Natural killer cell (primary cell): Measurements from ENCODE around the gene TPM1. TPM values are rescaled to one million over a fixed set of nuclear protein-coding genes. Genes with fewer than 3 reads are reported as not detected.

Experiments used
- ATAC-seq, 3 donors: fragments of 150-1000 bp in 2 of 3; fragments of 200-7000 bp in 1 of 3; cut with Tn5 transposase; 1 replicate in 1 of 3; 2 replicates in 2 of 3; pipeline ENCODE4 v1.10.0; 2021; ENCODE audit warnings: mild to moderate bottlenecking in 2 of 3, moderate library complexity in 2 of 3
- DNase-seq, 2 donors: peaks; one replicate each; pipeline versions ENCODE4 v3.0.0 to v3.0.0-alpha.2; 2013 to 2021; ENCODE audit warnings: mixed read lengths in 1 of 2
- H3K27ac ChIP-seq: one replicate; pipeline ENCODE4 v1.5.1; 2013; ENCODE audit warnings: mild to moderate bottlenecking, low read length
- H3K27me3 ChIP-seq: one replicate; pipeline ENCODE4 v1.6.1; 2013; ENCODE audit warnings: low read length; ENCODE audit not compliant: control insufficient read depth, insufficient read depth
- H3K36me3 ChIP-seq: one replicate; pipeline ENCODE4 v1.6.1; 2013; ENCODE audit warnings: low read length; ENCODE audit not compliant: control insufficient read depth, insufficient read depth
- H3K4me1 ChIP-seq: one replicate; pipeline ENCODE4 v1.6.1; 2013; ENCODE audit warnings: low read length; ENCODE audit not compliant: control insufficient read depth, insufficient read depth
- H3K4me3 ChIP-seq: one replicate; pipeline ENCODE4 v1.5.1; 2013; ENCODE audit warnings: low read length
- H3K9me3 ChIP-seq: one replicate; pipeline ENCODE4 v1.6.1; 2013; ENCODE audit warnings: low read length; ENCODE audit not compliant: control insufficient read depth, insufficient read depth
- H3K27ac Mint-ChIP-seq, 2 donors: one replicate each; pipeline ENCODE4 v1.8.0; 2022; ENCODE audit warnings: mild to moderate bottlenecking in 2 of 2, mixed read lengths in 2 of 2, moderate library complexity in 1 of 2
- H3K27me3 Mint-ChIP-seq, 2 donors: one replicate each; pipeline ENCODE4 v1.8.0; 2022; ENCODE audit warnings: low read depth in 2 of 2, mixed read lengths in 2 of 2
- H3K36me3 Mint-ChIP-seq: one replicate; pipeline ENCODE4 v1.8.0; 2022; ENCODE audit warnings: mixed read lengths
- H3K4me1 Mint-ChIP-seq, 2 donors: one replicate each; pipeline ENCODE4 v1.8.0; 2022; ENCODE audit warnings: mixed read lengths in 2 of 2
- H3K4me3 Mint-ChIP-seq: one replicate; pipeline ENCODE4 v1.8.0; 2022; ENCODE audit warnings: mild to moderate bottlenecking, moderate library complexity, mixed read lengths
- H3K9me3 Mint-ChIP-seq, 2 donors: one replicate each; pipeline ENCODE4 v1.8.0; 2022; ENCODE audit warnings: mixed read lengths in 2 of 2
- CTCF ChIP-seq: fragments of 200-600 bp; IDR thresholded peaks from one replicate; pipeline ENCODE4 v1.8.0; 2022; ENCODE audit warnings: antibody characterized with exemption
- WGBS: methylation state at CpG from one replicate; pipeline ENCODE4 v1.1.7; 2013; ENCODE audit warnings: missing lambda C conversion rate; ENCODE audit not compliant: insufficient coverage; 5-methylcytosine and 5-hydroxymethylcytosine counted together
- intact Hi-C: fragments of 100-400 bp; cut with micrococcal nuclease; formaldehyde crosslinking; loops from one replicate; pipeline ENCODE4 v1.14.2; 2022
- total RNA-seq, 4 donors: library from RNA; stranded (reverse); fragments of 120-200 nt in 1 of 4; gene quantifications; one replicate each; pipeline versions ENCODE4 v1.2.3 to v1.2.4, GENCODE V29; 2013 to 2022

Gene TPM1
- total RNA-seq, 3 donors from 2014 or later (not counting 1 experiment from before 2014, with no cell fraction given) = 21.5 to 33.0 (median 25.6) TPM

GRCh38 chr15:63089260-63090043, 46.9 kb downstream of the TPM1 start:
- Mint-ChIP-seq H3K36me3 (no peaks in the 10 kb centered on the region), H3K9me3 (no peaks in the 10 kb centered on the region), H3K27me3 (peaks cover 0 to 5% of the 10 kb centered on the region in 2 donors), H3K4me3 (no peak overlapping the region), H3K4me1 (peaks cover 0 to 7% of the 10 kb centered on the region in 2 donors), H3K27ac (no peak overlapping the region)
- Histone ChIP-seq H3K27me3 (peaks cover 3% of the 10 kb centered on the region), H3K4me3 (no peak overlapping the region), H3K36me3 (no peaks in the 10 kb centered on the region), H3K9me3 (no peaks in the 10 kb centered on the region), H3K4me1 (no peaks in the 10 kb centered on the region), H3K27ac (no peak overlapping the region)
- ATAC-seq (no peak), DNase-seq (no peak)
- intact Hi-C loops = no loop called here
- 80% methylated on average over 5 of the region's 6 CpGs for WGBS
- TF ChIP-seq CTCF = no peak

- no peak for TF ChIP-seq CTCF
- DNase-seq (no peak), ATAC-seq (no peak)
- Histone ChIP-seq H3K4me1 (no peaks in the 10 kb centered on the region), H3K27ac (no peak overlapping the region), H3K4me3 (no peak overlapping the region), H3K9me3 (no peaks in the 10 kb centered on the region), H3K36me3 (no peaks in the 10 kb centered on the region), H3K27me3 (peaks cover 3% of the 10 kb centered on the region)
- peaks cover 0 to 7% of the 10 kb centered on the region in 2 donors for H3K4me1 Mint-ChIP-seq
- H3K27me3 Mint-ChIP-seq = peaks cover 0 to 5% of the 10 kb centered on the region in 2 donors
- H3K4me3 Mint-ChIP-seq = no peak overlapping the region
- no peaks in the 10 kb centered on the region for H3K9me3 Mint-ChIP-seq
- H3K36me3 Mint-ChIP-seq = no peaks in the 10 kb centered on the region
- H3K27ac Mint-ChIP-seq = no peak overlapping the region
- intact Hi-C loops = no loop called here
- 86% methylated on average over 7 of the region's 9 CpGs for WGBS
Observed at GRCh38 chr15:63090472-63090871, 47.9 kb downstream of the TPM1 start.

GRCh38 chr15:63090887-63091286, 48.3 kb downstream of the TPM1 start:
- Mint-ChIP-seq H3K4me1 (peaks cover 0 to 7% of the 10 kb centered on the region in 2 donors), H3K27ac (no peak overlapping the region), H3K4me3 (no peak overlapping the region), H3K27me3 (peaks cover 0 to 5% of the 10 kb centered on the region in 2 donors), H3K9me3 (no peaks in the 10 kb centered on the region), H3K36me3 (no peaks in the 10 kb centered on the region)
- H3K4me3 ChIP-seq = no peak overlapping the region
- no peak for ATAC-seq
- peaks cover 3% of the 10 kb centered on the region for H3K27me3 ChIP-seq
- no peaks in the 10 kb centered on the region for H3K36me3 ChIP-seq
- DNase-seq = no peak
- no peaks in the 10 kb centered on the region for H3K9me3 ChIP-seq
- no peak for TF ChIP-seq CTCF
- no peak overlapping the region for H3K27ac ChIP-seq
- H3K4me1 ChIP-seq = no peaks in the 10 kb centered on the region
- intact Hi-C loops = no loop called here
- WGBS = 87% methylated on average over 10 of the region's 10 CpGs
